Psoas muscle (tissue), 8 donors: ENCODE data around the gene CD226. TPM values are rescaled to one million over a fixed set of nuclear protein-coding genes. Genes with fewer than 3 reads are reported as not detected.
"Not testable (repeated sequence)": the region's sequence is repeated elsewhere in the genome, so short reads cannot be mapped to it uniquely, and the experiment has no call there.

ENCODE experiments used
- ATAC-seq, 4 donors: fragments of 200-7000 bp; cut with Tn5 transposase; one replicate each; pipeline ENCODE4 v1.9.1; 2020; ENCODE audit warnings: moderate library complexity in 3 of 4, mild to moderate bottlenecking in 2 of 4
- DNase-seq, 2 donors: peaks; one replicate each; pipeline ENCODE4 v3.0.0-alpha.2; 2020
- H3K27ac ChIP-seq: fragments of 200-600 bp; one replicate; pipeline ENCODE4 v1.8.0; 2022
- H3K27me3 ChIP-seq, 3 donors: fragments of 200-600 bp in 1 of 3; one replicate each; pipeline versions ENCODE4 v1.6.1 to v1.8.0; 2013 to 2022; ENCODE audit warnings: low read length in 2 of 3, mild to moderate bottlenecking in 2 of 3, moderate library complexity in 1 of 3; ENCODE audit not compliant: insufficient read depth in 3 of 3
- H3K36me3 ChIP-seq, 2 donors: fragments of 200-600 bp in 1 of 2; one replicate each; pipeline versions ENCODE4 v1.6.1 to v1.8.0; 2013 to 2022; ENCODE audit warnings: low read depth in 1 of 2, mild to moderate bottlenecking in 1 of 2, moderate library complexity in 1 of 2; ENCODE audit not compliant: insufficient read depth in 1 of 2
- H3K4me1 ChIP-seq: fragments of 200-600 bp; one replicate; pipeline ENCODE4 v1.8.0; 2022
- H3K4me3 ChIP-seq: fragments of 200-600 bp; one replicate; pipeline ENCODE4 v1.8.0; 2022; ENCODE audit warnings: mild to moderate bottlenecking
- H3K9me3 ChIP-seq: fragments of 200-600 bp; one replicate; pipeline ENCODE4 v1.8.0; 2022
- WGBS, 3 donors: extraction: QIAGEN DNeasy Blood & Tissue Kit; methylation state at CpG; one replicate each; pipeline versions ENCODE4 v1.1.6 to v1.1.7; 2013; 5-methylcytosine and 5-hydroxymethylcytosine counted together
- intact Hi-C, 2 donors: fragments of 100-400 bp; cut with DNase I; formaldehyde crosslinking; loops; one replicate each; pipeline versions ENCODE4 v1.11.0 to v1.14.2; 2022
- polyA plus RNA-seq, 3 donors: library from polyadenylated mRNA; stranded (reverse); fragments of 200-250 nt; gene quantifications; one replicate each; pipeline ENCODE4 v1.2.3, GENCODE V29; 2013
- total RNA-seq, 4 donors: library from RNA; stranded (reverse); fragmentation: NEBNext Ultra II Directional in 2 of 4; extraction: Animal tissue kit (Norgen Biotek cat#: 25700) in 2 of 4; gene quantifications; one replicate each; pipeline versions ENCODE4 v1.2.1 to v1.2.4, GENCODE V29; 2021 to 2023
- TF ChIP-seq, protein P1 (sequence below): fragments of 200-600 bp; IDR thresholded peaks from one replicate; pipeline ENCODE4 v1.8.0; 2022; ENCODE audit warnings: antibody characterized with exemption
- donor health status: healthy with polysubstance abuse.
- donor health status: DM: no; HTN: no; CAD: no; lungs with moderate emphysema.
- donor health status: Bipolar disorder and iron deficiency.
- donor health status: healthy.
- donor health status: DM: yes; HTN: yes; CAD: no.
- donor health status: DM: no; HTN: no; CAD: no.
- donor health status: DM: no; HTN: no; CAD: no.
- donor health status: DM: yes; HTN: yes; CAD: no.

CD226 gene
- total and polyA plus RNA-seq, 7 donors: 0.06 to 1.8 (median 0.27) TPM

DNA sequence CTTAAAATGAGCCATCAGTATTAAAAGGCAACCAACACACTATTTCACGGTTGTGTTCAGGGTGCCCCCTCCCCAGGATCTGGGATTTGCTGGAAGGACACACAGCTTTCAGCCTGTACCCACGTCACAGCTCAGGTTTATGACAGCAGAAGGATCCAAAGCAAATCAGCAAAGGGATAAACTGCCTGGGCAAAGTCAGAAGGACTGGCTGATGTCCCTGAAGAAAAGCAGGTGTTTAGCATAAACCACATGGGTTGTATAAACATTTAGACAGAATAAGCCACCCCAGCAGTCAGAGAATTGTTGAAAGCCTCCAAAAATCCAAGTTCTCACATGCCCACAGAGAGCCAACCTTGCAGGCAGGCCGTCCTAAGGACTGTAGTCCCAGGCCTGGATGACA lies 63.9 kb downstream of the CD226 start:
- TF ChIP-seq, protein P1, sequence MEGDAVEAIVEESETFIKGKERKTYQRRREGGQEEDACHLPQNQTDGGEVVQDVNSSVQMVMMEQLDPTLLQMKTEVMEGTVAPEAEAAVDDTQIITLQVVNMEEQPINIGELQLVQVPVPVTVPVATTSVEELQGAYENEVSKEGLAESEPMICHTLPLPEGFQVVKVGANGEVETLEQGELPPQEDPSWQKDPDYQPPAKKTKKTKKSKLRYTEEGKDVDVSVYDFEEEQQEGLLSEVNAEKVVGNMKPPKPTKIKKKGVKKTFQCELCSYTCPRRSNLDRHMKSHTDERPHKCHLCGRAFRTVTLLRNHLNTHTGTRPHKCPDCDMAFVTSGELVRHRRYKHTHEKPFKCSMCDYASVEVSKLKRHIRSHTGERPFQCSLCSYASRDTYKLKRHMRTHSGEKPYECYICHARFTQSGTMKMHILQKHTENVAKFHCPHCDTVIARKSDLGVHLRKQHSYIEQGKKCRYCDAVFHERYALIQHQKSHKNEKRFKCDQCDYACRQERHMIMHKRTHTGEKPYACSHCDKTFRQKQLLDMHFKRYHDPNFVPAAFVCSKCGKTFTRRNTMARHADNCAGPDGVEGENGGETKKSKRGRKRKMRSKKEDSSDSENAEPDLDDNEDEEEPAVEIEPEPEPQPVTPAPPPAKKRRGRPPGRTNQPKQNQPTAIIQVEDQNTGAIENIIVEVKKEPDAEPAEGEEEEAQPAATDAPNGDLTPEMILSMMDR: no peak
- no peaks in the 10 kb centered on the region for H3K36me3 ChIP-seq
- H3K27ac ChIP-seq: no peak overlapping the region
- no peaks in the 10 kb centered on the region for H3K9me3 ChIP-seq
- WGBS, 3 donors: 45 to 60% (median 49%) methylated on average over 3 of the region's 3 CpGs
- no peaks in the 10 kb centered on the region for H3K4me1 ChIP-seq
- no peaks in the 10 kb centered on the region for H3K27me3 ChIP-seq
- no peak overlapping the region for H3K4me3 ChIP-seq
- ATAC-seq (no peak), DNase-seq (no peak)
- intact Hi-C loops: no loop called here

DNA sequence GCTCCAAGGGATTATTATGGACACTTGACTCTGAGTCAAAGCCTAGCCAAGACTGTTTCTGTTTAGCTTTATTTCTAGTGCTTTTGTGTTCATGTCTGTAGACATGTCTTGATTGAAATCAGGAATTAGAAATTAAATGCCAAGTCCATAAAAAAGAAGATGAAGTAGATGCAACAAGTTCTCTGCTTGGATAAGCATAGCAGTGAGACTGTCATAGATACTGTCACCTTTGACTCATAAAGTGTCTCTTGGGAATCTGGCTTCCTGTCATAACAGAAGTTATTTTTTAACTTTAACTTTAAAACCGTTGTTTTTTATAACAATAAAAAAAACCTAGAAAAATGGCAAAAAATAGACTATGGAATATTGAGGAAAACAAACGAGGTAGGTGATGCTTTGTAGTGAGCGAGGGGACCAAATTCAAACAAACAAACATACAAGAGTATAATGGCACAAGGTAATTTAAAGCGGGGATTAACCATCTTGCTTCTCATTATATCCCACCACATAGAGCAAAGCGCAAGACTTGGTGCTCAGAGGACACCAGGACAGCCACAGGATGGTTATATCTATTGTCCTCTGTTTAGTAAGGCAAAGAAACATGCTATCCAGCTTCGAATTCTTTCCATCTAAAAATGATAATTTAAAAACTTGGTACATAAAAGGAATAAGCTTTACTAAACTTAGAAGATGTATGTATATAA lies 64.6 kb downstream of the CD226 start:
- H3K36me3 ChIP-seq: no peaks in the 10 kb centered on the region
- intact Hi-C loops: no loop called here
- WGBS, 3 donors: 86 to 90% (median 87%) methylated on average over 6 of the region's 6 CpGs
- no peak overlapping the region for H3K4me3 ChIP-seq
- TF ChIP-seq, protein P1: no peak
- H3K9me3 ChIP-seq: no peaks in the 10 kb centered on the region
- ATAC-seq (no peak), DNase-seq (no peak)
- no peak overlapping the region for H3K27ac ChIP-seq
- H3K4me1 ChIP-seq: no peaks in the 10 kb centered on the region
- no peaks in the 10 kb centered on the region for H3K27me3 ChIP-seq

DNA sequence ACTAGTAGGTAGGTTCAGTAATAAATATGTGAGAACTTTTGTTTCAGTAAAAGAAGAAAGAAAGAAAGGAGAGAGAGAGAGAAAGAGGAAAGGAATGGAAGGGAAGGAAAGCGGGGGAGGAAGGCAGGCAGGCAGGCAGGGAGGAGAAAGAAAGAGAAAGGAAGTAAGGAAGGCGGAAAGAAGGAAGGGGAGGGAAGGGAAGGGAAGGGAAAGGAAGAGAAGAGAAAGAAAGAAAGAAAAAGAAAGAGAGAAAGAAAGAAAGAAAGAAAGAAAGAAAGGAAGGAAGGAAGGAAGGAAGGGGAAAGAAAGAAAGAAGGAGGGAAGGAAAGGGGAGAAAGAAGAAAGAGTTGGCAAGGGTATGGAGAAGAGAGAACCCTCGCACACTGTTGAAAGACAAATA lies 67.6 kb downstream of the CD226 start:
- no peak overlapping the region for H3K4me3 ChIP-seq
- H3K27ac ChIP-seq: no peak overlapping the region
- intact Hi-C loops: no loop called here
- no peaks in the 10 kb centered on the region for H3K36me3 ChIP-seq
- TF ChIP-seq, protein P1: no peak
- WGBS, 3 donors: 93 to 99% (median 97%) methylated on average over 3 of the region's 3 CpGs
- DNase-seq (no peak), ATAC-seq (no peak)
- no peaks in the 10 kb centered on the region for H3K4me1 ChIP-seq
- H3K9me3 ChIP-seq: no peaks in the 10 kb centered on the region
- no peaks in the 10 kb centered on the region for H3K27me3 ChIP-seq

DNA sequence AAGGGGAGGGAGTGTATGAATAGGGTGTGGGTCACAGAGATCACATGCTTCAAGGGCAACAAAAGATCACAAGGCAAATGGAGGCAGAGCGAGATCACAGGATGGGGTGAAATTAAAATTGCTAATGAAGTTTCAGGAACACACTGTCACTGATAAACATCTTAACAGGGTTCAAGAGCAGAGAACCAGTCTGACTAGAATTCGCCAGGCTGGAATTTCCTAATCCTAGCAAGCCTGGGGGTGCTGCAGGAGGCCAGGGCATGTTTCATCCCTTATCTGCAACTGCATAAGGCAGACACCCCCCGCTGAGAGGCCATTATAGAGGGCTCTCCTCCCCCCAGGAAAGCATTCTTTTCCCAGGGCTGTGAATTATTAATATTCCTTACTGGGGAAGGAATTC lies 68.6 kb downstream of the CD226 start:
- H3K9me3 ChIP-seq, intact Hi-C loops, DNase-seq, H3K27me3 ChIP-seq, H3K4me3 ChIP-seq, H3K4me1 ChIP-seq, ATAC-seq, H3K36me3 ChIP-seq, H3K27ac ChIP-seq: not testable (repeated sequence)
- WGBS, 3 donors: 74 to 97% (median 74%) methylated on average over 3 of the region's 3 CpGs

DNA sequence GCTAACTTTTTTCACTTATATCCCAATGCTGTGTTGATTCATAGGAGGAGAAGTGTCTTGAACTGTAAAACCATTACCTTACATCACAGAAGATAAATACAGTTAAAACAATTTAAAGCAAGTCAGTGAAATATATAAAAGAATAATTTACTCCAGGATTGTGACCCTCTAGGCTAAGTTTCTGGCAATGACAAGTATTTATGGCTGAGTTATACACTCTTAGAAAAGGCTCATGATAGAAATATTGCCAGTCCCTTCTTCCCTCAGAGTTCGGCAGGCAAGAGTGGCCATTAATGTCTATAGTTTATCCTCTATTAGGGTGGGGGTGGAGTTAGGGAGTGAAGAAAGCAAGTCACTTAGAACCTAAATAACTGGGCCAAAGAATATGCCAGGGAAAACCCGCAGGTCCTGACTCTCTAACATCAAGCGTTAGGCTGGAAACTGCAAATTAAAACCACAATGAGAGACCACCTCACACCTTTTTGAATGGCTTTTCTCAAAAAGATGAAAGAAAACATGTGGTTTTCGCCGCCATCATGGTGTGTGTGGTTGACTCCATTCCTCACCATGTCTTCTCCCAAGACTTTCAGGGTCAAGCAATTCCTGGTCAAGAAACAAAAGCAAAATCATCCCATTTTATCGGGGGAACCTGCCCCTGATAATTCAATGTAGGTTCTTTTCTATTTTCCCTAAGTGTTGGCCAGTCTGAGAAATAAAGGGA lies 69.3 kb downstream of the CD226 start:
- intact Hi-C loops: no loop called here
- H3K36me3 ChIP-seq: no peaks in the 10 kb centered on the region
- 73 to 77% (median 74%) methylated on average over 6 of the region's 6 CpGs for WGBS, 3 donors
- H3K4me3 ChIP-seq: no peak overlapping the region
- no peaks in the 10 kb centered on the region for H3K4me1 ChIP-seq
- no peak for ATAC-seq
- H3K9me3 ChIP-seq: no peaks in the 10 kb centered on the region
- no peaks in the 10 kb centered on the region for H3K27me3 ChIP-seq
- no peak for DNase-seq
- TF ChIP-seq, protein P1: no peak
- no peak overlapping the region for H3K27ac ChIP-seq
